Prostate gland (tissue), 2 donors: ENCODE results near the gene PUSL1. TPM values are rescaled to one million over a fixed set of nuclear protein-coding genes. Genes with fewer than 3 reads are reported as not detected.
A peak's percentile ranks its signal among the peaks of the same experiment; 100 is the strongest.

ENCODE experiments used
- DNase-seq: peaks from one replicate; pipeline ENCODE4 v3.0.0-alpha.2; 2019; ENCODE audit warnings: low spot score
- H3K27ac ChIP-seq, 2 donors: fragments of 200-600 bp; sonication (generic); 2 replicates each; pipeline ENCODE4 v1.5.1; 2017 to 2019
- H3K27me3 ChIP-seq: fragments of 200-600 bp; sonication (generic); replicated peaks from 2 replicates; pipeline ENCODE4 v1.5.1; 2019; ENCODE audit not compliant: insufficient read depth
- H3K36me3 ChIP-seq, 2 donors: fragments of 200-600 bp; sonication (generic); 1 replicate in 1 of 2; 2 replicates in 1 of 2; pipeline versions ENCODE4 v1.5.1 to v1.8.1; 2017 to 2019
- H3K4me1 ChIP-seq: fragments of 200-600 bp; sonication (generic); replicated peaks from 2 replicates; pipeline ENCODE4 v1.5.1; 2019
- H3K4me3 ChIP-seq, 2 donors: fragments of 200-600 bp; sonication (generic); 2 replicates each; pipeline ENCODE4 v1.5.1; 2017 to 2019
- H3K9me3 ChIP-seq: fragments of 200-600 bp; sonication (generic); 2 replicates; pipeline ENCODE4 v1.5.1; 2017
- POLR2A ChIP-seq: fragments of 450-650 bp; IDR thresholded peaks from one replicate; pipeline ENCODE4 v1.6.1; 2016; ENCODE audit warnings: antibody characterized with exemption, mild to moderate bottlenecking
- POLR2AphosphoS5 ChIP-seq: sonication (generic); formaldehyde crosslinking; IDR thresholded peaks from one replicate; pipeline ENCODE4 v1.6.1; 2017; ENCODE audit warnings: antibody characterized with exemption
- WGBS: methylation state at CpG from one replicate; pipeline ENCODE4 v1.1.5; 2018; 5-methylcytosine and 5-hydroxymethylcytosine counted together
- intact Hi-C: fragments of 100-400 bp; cut with DNase I; formaldehyde crosslinking; loops from one replicate; pipeline ENCODE4 v1.14.2; 2022
- total RNA-seq, 2 donors: library from RNA; depleted of rRNA; stranded (reverse); fragments of >200 nt; gene quantifications; one replicate each; pipeline ENCODE4 v1.1.0, GENCODE V29; 2016
- TF ChIP-seq, protein P1 (sequence below), 4 experiments: fragments of 200-600 bp in 2 of 4; fragments of 450-650 bp in 2 of 4; sonication (generic) in 2 of 4; IDR thresholded peaks; 1 replicate in 3 of 4; 2 replicates in 1 of 4; pipeline ENCODE4 v1.5.1; 2016 to 2019; ENCODE audit warnings: antibody characterized with exemption in 4 of 4, mild to moderate bottlenecking in 2 of 4, moderate library complexity in 2 of 4

PUSL1 gene
- total RNA-seq, 2 donors from 2014 or later, result 30.6 to 36.9 TPM

- TF ChIP-seq POLR2A (no peak), POLR2AphosphoS5 (no peak)
- TF ChIP-seq, protein P1, sequence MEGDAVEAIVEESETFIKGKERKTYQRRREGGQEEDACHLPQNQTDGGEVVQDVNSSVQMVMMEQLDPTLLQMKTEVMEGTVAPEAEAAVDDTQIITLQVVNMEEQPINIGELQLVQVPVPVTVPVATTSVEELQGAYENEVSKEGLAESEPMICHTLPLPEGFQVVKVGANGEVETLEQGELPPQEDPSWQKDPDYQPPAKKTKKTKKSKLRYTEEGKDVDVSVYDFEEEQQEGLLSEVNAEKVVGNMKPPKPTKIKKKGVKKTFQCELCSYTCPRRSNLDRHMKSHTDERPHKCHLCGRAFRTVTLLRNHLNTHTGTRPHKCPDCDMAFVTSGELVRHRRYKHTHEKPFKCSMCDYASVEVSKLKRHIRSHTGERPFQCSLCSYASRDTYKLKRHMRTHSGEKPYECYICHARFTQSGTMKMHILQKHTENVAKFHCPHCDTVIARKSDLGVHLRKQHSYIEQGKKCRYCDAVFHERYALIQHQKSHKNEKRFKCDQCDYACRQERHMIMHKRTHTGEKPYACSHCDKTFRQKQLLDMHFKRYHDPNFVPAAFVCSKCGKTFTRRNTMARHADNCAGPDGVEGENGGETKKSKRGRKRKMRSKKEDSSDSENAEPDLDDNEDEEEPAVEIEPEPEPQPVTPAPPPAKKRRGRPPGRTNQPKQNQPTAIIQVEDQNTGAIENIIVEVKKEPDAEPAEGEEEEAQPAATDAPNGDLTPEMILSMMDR (IDR thresholded peaks at IDR 0.05), result no peak
- H3K4me1 ChIP-seq, result no peaks in the 10 kb centered on the region
- H3K36me3 ChIP-seq, result no peaks in the 10 kb centered on the region
- H3K27me3 ChIP-seq, result peaks cover 3% of the 10 kb centered on the region
- H3K27ac ChIP-seq, result no peak overlapping the region
- no peaks in the 10 kb centered on the region for H3K9me3 ChIP-seq
- DNase-seq, result no peak
- no peak overlapping the region for H3K4me3 ChIP-seq
- WGBS, result 59% methylated on average over 37 of the region's 37 CpGs
- intact Hi-C loops, result no loop called here
These were observed 22.6 kb upstream of the PUSL1 start for GRCh38 chr1:1285611-1286311.

DNA sequence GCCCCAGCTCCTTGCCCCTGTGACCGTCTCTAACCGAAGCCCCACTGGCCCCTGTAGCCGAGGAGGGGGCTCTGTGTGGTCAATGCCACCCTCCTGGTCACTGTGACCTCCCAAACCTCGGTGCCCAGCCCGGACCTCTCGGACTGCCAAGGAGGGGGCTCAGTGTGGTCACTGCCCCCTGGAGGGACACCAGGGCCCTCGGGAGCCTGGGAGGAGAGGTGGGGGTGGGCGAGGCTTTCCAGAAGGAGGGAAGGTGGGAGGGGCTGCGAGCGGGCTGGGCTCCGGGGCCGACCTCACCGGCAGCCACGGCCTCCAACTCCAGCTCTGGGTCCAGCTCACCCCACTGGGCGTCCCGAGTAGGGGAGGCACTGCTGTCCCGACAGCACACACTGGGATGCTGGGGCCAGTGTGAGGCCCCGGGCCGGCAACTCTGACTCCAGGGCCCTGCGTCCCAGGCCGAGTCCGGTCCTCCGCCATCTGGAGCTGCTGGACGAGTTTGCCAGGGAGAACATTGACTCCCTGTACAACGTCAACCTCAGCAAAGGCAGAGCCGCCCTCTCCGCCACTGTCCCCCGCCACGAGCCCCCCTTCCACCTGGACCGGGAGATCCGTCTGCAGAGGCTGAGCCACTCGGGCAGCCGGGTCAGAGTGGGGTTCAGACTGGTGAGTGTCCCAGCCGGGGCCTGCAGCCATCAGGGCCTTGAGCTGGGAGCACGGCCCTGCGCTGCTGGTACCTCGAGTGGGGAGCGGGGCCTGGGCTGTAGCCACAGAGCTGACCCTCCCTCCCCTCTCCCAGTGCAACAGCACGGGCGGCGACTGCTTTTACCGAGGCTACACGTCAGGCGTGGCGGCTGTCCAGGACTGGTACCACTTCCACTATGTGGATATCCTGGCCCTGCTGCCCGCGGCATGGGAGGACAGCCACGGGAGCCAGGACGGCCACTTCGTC, 21.8 kb upstream of the PUSL1 start:
- Histone ChIP-seq H3K4me3 (no peak overlapping the region), H3K27ac (no peak overlapping the region), H3K27me3 (peaks cover 3% of the 10 kb centered on the region), H3K4me1 (peaks cover 4% of the 10 kb centered on the region), H3K36me3 (no peaks in the 10 kb centered on the region), H3K9me3 (no peaks in the 10 kb centered on the region)
- no peak for TF ChIP-seq POLR2A
- TF ChIP-seq, protein P1 (IDR thresholded peaks at IDR 0.05), result no peak
- TF ChIP-seq POLR2AphosphoS5, result no peak
- DNase-seq, result no peak
- intact Hi-C loops, result no loop called here
- 46% methylated on average over 37 of the region's 50 CpGs for WGBS

- WGBS, result 86% methylated on average over 34 of the region's 46 CpGs
- no peak for TF ChIP-seq POLR2A
- TF ChIP-seq POLR2AphosphoS5, result no peak
- TF ChIP-seq, protein P1 (IDR thresholded peaks at IDR 0.05), result no peak
- no peak overlapping the region for H3K4me3 ChIP-seq
- no peak for DNase-seq
- no peak overlapping the region for H3K27ac ChIP-seq
- H3K27me3 ChIP-seq, result peaks cover 3% of the 10 kb centered on the region
- no peaks in the 10 kb centered on the region for H3K9me3 ChIP-seq
- H3K4me1 ChIP-seq, result peaks cover 4% of the 10 kb centered on the region
- intact Hi-C loops, result no loop called here
- no peaks in the 10 kb centered on the region for H3K36me3 ChIP-seq
These were observed 20.9 kb upstream of the PUSL1 start for GRCh38 chr1:1287288-1288110.

GRCh38 chr1:1290238-1290731, 18.1 kb upstream of the PUSL1 start:
- peak; percentile 47 for DNase-seq
- TF ChIP-seq POLR2AphosphoS5, result no peak
- TF ChIP-seq, protein P1 (IDR thresholded peaks at IDR 0.05), result peak in 3 of 4 experiments; percentile 47 to 78 (median 70)

More at GRCh38 chr1:1290238-1290731, 18.1 kb upstream of the PUSL1 start:
- Histone ChIP-seq H3K4me3 (no peak overlapping the region), H3K27me3 (no peaks in the 10 kb centered on the region), H3K27ac (no peak overlapping the region), H3K36me3 (no peaks in the 10 kb centered on the region), H3K4me1 (peaks cover 4% of the 10 kb centered on the region), H3K9me3 (no peaks in the 10 kb centered on the region)
- intact Hi-C loops, result no loop called here
- WGBS, result 65% methylated on average over 15 of the region's 15 CpGs
